GM12878 (cell line): Measurements from ENCODE around the gene SUSD5. TPM values are rescaled to one million over a fixed set of nuclear protein-coding genes. Genes with fewer than 3 reads are reported as not detected.

Experiments
- CREM ChIP-seq: IDR thresholded peaks from 2 replicates; pipeline ENCODE4 v1.6.1; 2014; ENCODE audit warnings: antibody characterized with exemption, low read depth
- E2F4 ChIP-seq: IDR thresholded peaks from 2 replicates; pipeline ENCODE4 v1.6.1; 2012; ENCODE audit warnings: low read depth, low read length, improper control_type of control experiment
- FOXK2 ChIP-seq: fragments of 450-650 bp; IDR thresholded peaks from 2 replicates; pipeline ENCODE4 v1.6.1; 2017; ENCODE audit warnings: mild to moderate bottlenecking, moderate library complexity
- NKRF ChIP-seq: fragments of 450-650 bp; conservative IDR thresholded peaks from 2 replicates; pipeline ENCODE4 v1.6.1; 2017; ENCODE audit warnings: mild to moderate bottlenecking, moderate library complexity
- RB1 ChIP-seq: fragments of 450-650 bp; formaldehyde crosslinking; IDR thresholded peaks from 2 replicates; pipeline ENCODE4 v1.6.1; 2017; ENCODE audit warnings: mild to moderate bottlenecking, borderline replicate concordance
- RBBP5 ChIP-seq: fragments of 200-600 bp; sonication (generic); conservative IDR thresholded peaks from 2 replicates; pipeline ENCODE4 v1.6.1; 2016
- TCF3 ChIP-seq: IDR thresholded peaks from 2 replicates; pipeline ENCODE4 v1.6.1; 2012; ENCODE audit warnings: low read depth, mild to moderate bottlenecking, low read length, borderline replicate concordance; ENCODE audit not compliant: insufficient read depth
- YY1 ChIP-seq: IDR thresholded peaks from 2 replicates; pipeline ENCODE4 v1.6.1; 2011; ENCODE audit warnings: low read depth, mild to moderate bottlenecking, low read length
- ZBTB4 ChIP-seq: fragments of 450-650 bp; formaldehyde crosslinking; IDR thresholded peaks from 2 replicates; pipeline ENCODE4 v1.4.0; 2022; ENCODE audit warnings: mild to moderate bottlenecking, moderate library complexity
- polyA plus RNA-seq, 11 experiments: library from polyadenylated mRNA; depleted of rRNA in 4 of 11; unstranded in 6 of 11; stranded (reverse) in 5 of 11; fragments of >200 nt; fragmentation: Nextera tagmentation in 4 of 11; fragmentation: Illumina TruSeq in 1 of 11; extraction: Ambion mirVana in 4 of 11; extraction: Trizol in 1 of 11; gene quantifications; 1 replicate in 1 of 11; 2 replicates in 10 of 11; pipeline versions ENCODE4 v1.2.1 to v1.2.3, GENCODE V29; 2011 to 2016; ENCODE audit warnings: inconsistent platforms in 2 of 11, missing spikeins in 2 of 11, low read depth in 1 of 11
- total RNA-seq, 4 experiments: library from RNA; depleted of rRNA in 3 of 4; stranded (reverse); fragments of >200 nt in 3 of 4; fragmentation: Illumina TruSeq in 1 of 4; extraction: Trizol in 1 of 4; gene quantifications; 2 replicates each; pipeline versions ENCODE4 v1.2.1 to v1.2.3, GENCODE V29; 2013 to 2021

SUSD5 gene
- total and polyA plus RNA-seq, 10 of the 15 experiments (the other 5 are each of a cell fraction or from before 2014, with no cell fraction given): 0.01 to 0.05 (median 0.03) TPM; not detected in 4

- TF ChIP-seq ZBTB4 (CRISPR knock-in tag): no peak
- TF ChIP-seq RB1: no peak
- no peak for TF ChIP-seq RBBP5
- TF ChIP-seq E2F4: no peak
- no peak for TF ChIP-seq NKRF
- no peak for TF ChIP-seq FOXK2
- no peak for TF ChIP-seq YY1
- no peak for TF ChIP-seq CREM
- no peak for TF ChIP-seq TCF3
Observed at GRCh38 chr3:33131331-33132018, 87.1 kb downstream of the SUSD5 start (continued).
